NCI-H2171 (cell line): ENCODE data around the gene NTF3.

Experiments used
- DNase-seq: peaks from one replicate; lab custom pipeline; 2025; lab: John Stamatoyannopoulos, UW

NTF3 gene

GRCh38 chr12:5456906-5457305, 25.0 kb downstream of the NTF3 start:
- DNase-seq = no peak

GRCh38 chr12:5458229-5459050, 26.5 kb downstream of the NTF3 start:
- DNase-seq = no peak

GRCh38 chr12:5459051-5459782, 27.3 kb downstream of the NTF3 start:
- no peak for DNase-seq

DNA sequence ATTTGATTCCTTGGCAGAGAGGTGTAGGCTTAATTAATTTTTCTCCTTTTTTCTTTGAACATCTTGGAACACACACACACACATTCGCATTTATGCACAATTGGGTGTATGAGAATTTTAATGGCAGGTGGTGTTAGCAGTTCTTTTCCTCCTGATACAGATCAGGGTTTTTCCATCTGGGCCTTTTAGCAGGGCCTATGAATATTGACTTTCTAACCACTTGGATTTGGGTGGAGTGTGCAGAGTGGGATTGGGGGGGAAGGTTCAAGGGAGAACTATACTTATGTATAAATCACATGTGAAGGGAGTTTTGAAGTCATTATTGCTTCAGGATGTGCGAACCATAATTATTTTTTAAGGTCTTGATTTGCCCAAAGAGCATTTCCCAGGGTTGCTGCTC, 28.9 kb downstream of the NTF3 start:
- no peak for DNase-seq

GRCh38 chr12:5461966-5462365, 30.1 kb downstream of the NTF3 start:
- no peak for DNase-seq

DNA sequence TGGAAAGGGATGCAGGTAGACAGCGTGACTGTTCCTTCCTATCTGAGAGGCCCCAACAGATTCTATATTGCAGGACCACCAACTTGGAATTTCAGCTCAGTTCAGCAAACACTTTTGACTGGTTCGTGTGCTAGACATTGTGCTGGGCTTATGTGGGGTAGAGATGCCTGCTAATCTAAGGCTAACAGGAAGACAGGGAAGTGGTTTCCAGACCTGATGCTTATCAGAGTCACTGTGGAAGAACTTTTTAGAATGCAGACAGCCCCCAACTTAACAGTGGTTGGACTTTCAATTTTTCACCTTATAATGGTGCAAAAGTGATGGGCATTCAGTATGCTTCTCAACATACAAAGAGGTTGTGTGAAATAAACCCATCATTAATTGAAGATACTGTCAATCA, 32.2 kb downstream of the NTF3 start:
- DNase-seq = no peak

- DNase-seq = no peak
These were observed 33.5 kb downstream of the NTF3 start for GRCh38 chr12:5465384-5465783.

DNA sequence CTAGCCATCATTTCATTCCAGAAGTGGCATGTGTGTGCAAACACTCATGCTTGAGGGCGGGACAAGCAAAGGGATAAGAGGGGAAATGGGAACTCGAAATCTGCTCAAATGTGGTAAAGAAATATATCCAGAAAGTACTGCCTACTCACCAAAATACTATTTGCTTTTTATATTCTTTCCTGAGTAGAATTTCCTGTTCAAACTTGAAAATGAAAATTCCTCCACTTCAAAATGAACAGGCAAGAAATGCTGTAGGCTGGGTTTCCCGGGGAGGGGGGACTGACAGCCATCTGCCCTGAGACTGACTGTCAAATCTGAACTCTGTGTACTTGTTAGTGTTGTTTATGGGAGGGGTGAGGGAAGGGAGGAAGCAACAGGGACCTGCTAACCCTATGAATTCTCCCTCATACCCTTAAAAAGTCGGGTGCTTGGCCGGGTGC, 34.6 kb downstream of the NTF3 start:
- no peak for DNase-seq

DNA sequence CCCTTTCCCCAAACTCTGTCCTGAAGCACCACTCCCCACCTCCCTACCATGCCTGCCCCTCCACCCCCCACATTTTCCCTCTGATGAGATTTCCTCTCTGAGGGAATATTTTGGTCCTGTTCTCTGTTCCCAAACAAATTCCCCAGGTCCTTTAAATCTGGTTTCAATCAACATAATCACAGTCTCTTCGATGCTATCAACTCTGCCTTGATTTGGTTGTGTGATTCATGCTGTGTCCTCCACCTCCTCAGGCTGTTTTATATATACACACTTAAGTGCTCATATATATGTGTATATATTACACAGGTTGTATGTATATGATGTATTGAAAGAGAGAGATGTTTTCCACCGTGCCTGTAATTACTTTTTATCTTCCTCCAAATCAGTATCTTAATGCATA, 36.0 kb downstream of the NTF3 start:
- no peak for DNase-seq

DNA sequence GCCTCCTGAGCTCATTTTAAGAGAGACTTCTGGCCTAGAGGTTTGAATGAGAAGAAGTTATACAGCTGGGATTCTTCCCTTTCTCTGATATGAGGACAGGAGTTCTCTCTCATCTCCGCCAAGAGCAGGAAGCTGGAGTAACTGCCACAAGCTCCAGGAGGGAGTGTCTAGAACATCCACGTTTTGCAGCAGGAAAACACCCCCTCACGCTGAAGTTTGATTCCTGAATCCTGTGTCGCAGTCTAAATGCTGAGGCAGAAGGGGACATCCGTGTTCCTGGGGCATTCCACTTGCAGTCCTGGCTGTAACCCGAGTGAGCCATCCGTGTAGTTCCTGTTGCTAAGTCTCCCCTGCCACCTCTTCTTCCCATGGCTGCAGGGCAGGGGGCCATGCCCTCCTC, 38.3 kb downstream of the NTF3 start:
- no peak for DNase-seq

GRCh38 chr12:5470703-5471102, 38.8 kb downstream of the NTF3 start:
- DNase-seq = no peak

DNA sequence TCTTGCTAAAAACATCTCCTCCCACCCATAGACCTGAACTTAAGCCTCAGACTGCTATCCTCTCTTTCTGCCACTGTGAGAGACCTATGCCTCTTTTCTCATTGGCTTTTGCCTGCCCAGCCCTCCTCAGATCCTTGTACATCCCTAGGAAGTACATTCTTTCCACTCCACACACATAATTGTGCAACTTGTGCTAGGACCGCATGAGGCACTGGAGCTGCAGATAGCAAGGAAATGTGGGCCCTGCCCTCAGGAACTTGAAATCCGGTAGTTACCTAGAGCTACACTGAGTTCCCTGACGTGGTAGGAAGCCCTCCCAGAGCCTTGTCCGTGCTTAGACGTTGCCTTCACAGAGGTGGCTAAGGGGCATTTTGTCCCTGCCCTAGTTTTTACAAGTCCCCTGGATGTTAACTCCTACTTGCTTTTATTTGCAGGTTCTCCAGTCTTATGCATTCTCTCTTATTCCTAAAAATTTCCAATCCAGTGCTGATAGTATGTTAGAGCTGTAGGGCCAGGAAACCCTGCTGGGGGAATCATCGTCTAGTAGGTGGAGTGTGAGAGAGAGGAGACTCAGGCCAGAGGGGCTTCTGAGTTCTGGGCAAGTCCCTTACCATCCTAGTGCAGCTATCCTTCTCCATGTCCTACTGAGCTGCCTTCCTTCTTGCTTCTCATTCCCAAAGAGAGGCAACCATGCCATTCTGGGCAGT, 41.3 kb downstream of the NTF3 start:
- DNase-seq = no peak

- DNase-seq = no peak
These were observed 41.8 kb downstream of the NTF3 start for GRCh38 chr12:5473783-5474116.

DNA sequence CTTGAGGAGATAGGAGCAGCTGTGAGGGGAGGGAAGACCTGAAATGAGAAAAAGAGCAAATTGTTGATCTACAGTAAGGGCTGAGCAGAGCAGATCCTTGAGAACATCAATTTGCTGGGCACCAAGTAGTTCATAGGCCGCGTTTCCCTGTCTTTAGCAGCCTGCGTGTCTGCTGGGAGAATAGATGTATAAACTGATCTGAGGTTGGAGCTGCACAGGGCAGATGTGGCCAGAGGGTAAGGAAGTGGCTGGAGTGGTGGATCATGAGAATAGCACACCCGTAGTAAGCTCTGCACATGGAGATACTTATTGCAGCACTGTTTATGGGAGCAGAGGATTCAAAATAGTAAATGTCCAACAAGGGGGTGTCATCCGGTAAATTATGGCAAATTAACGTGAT, 44.4 kb downstream of the NTF3 start:
- DNase-seq = no peak

DNA sequence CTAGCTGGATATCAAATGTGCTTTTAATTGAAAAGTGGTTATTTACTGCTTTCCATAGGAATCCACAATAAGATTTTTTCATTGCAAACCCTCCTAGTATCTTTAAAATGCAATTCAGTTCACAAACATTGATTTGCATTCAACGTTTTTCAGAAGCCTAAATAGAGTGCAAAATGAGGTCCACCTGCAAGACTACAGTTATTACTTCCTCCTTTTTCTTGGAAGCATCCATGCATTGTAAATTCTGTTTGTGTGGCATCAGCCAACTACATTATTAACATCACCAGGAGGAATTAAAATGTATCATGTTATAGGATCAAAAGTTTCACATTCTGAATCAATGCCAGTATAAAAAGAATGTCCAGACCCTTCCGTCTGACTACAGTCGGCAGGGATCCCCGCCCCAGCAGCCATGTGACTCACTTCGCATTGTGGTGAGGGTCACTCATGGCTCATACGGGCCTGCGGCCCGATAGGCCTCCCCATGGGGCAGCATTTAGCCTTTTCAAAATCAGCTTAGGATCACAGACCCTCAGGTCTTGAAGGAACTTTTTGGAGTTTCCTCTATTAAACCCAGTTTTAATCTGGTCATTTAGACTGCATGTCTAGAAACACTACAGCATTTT, 46.3 kb downstream of the NTF3 start:
- no peak for DNase-seq

- DNase-seq = no peak
These were observed 47.9 kb downstream of the NTF3 start for GRCh38 chr12:5479761-5480160.

- no peak for DNase-seq
These were observed 48.5 kb downstream of the NTF3 start for GRCh38 chr12:5480218-5480937.

GRCh38 chr12:5480938-5481303, 49.0 kb downstream of the NTF3 start:
- no peak for DNase-seq

GRCh38 chr12:5481645-5482044, 49.7 kb downstream of the NTF3 start:
- DNase-seq = no peak

GRCh38 chr12:5484426-5484825, 52.5 kb downstream of the NTF3 start:
- DNase-seq = no peak

GRCh38 chr12:5485454-5485853, 53.5 kb downstream of the NTF3 start:
- DNase-seq = no peak

DNA sequence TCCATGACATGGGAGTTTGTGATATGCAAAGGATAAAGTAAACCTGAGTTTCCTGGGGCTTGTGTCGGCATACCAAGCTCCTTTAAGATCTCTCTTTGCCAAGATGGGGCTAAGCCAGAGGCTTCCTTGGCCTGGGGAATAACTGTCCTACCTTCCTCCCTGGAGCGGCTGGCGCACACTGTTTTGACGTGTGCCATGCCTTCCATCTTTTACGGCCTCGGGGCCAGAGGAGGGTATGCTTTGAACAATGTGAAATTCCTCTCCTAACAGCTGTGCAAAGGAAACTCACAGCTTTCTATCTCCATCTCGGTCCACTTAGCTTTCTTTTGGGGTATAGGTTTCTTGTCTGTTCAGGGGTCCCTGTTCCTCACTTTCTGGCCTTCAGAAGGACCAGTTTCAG, 55.2 kb downstream of the NTF3 start:
- DNase-seq = no peak
